KOPT-K1 (cell line): ENCODE data around the gene CHST11.

Experiments used
- H3K27ac ChIP-seq: fragments of 200-600 bp; sonication (generic); 2 replicates; pipeline ENCODE4 v1.5.1; 2016; ENCODE audit warnings: antibody characterized with exemption, mild to moderate bottlenecking, low read depth, low read length; ENCODE audit not compliant: poor library complexity, severe bottlenecking
- H3K36me3 ChIP-seq: fragments of 200-600 bp; sonication (generic); 2 replicates; pipeline ENCODE4 v1.5.1; 2017; ENCODE audit warnings: antibody characterized with exemption, mild to moderate bottlenecking, low read length, moderate library complexity; ENCODE audit not compliant: insufficient read depth
- H3K9me3 ChIP-seq: fragments of 200-600 bp; sonication (generic); 2 replicates; pipeline ENCODE4 v1.5.1; 2017; ENCODE audit warnings: antibody characterized with exemption, low read length, mild to moderate bottlenecking; ENCODE audit not compliant: insufficient read depth, poor library complexity, severe bottlenecking

The CHST11 gene

DNA sequence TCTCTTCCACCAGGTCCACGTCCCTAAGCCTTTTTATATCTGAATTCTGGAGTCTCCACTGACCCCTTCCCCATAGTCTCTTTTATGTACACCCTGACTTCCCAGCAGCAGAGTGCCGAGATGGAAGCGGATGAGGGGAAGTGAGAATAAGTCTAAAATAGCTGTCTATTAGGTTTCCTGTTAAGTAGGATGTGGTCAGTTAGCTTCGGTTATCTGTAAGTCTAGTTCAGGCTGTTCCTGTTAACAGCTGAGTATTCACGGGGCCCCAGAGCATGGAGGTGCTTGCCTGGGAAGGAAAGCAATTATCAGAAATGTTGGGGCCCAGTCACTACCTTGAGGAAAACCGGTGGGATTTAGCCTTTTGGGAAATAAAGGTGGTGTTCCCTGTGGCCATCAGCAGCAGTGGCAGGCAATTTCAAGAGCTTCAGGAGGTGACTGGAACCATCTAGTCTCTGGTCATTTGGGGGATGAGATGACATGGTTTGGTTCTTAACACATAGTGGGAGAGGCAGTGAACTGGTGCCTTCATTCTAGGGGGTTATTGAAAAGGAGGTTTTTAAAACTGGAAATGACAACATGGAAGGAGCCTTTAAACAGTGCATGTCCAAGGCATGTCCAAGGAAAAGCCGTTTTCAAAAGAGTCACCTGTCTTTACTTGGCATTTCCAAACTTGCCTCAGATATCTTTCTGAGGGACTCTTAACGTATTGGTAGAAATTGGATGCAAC is 21.8 kb downstream of the CHST11 start:
- peaks cover 39% of the 10 kb centered on the region for H3K36me3 ChIP-seq
- H3K9me3 ChIP-seq = no peaks in the 10 kb centered on the region
- peak overlapping the region; percentile 99 for H3K27ac ChIP-seq

DNA sequence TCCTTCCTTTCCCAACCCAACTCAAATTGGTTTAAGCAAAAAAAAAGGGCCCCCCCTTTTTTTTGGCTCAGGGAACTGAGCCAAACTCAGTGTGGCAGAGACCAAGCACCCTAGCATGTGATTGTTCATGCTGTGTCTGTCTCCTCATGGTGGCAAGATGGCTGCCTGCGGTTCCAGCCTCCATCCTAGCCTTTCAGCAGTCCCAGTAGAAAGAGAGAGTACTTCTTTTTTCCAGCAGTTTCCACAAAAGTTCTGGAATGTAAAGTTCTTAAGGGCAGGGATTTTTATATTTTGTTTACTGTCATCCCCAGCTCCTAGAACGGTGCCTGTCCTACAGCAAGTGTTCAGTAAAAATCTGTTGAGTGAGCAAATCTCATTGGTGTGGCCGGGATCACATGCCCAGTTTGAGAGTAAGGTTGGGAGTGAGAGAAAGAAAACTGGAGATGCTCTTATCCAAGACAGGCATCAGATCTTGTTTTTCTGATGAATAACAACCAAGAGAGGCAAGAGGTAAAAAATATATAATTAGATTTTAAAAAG is 22.4 kb downstream of the CHST11 start:
- H3K36me3 ChIP-seq = peaks cover 45% of the 10 kb centered on the region
- no peaks in the 10 kb centered on the region for H3K9me3 ChIP-seq
- peak overlapping the region; percentile 99 for H3K27ac ChIP-seq

DNA sequence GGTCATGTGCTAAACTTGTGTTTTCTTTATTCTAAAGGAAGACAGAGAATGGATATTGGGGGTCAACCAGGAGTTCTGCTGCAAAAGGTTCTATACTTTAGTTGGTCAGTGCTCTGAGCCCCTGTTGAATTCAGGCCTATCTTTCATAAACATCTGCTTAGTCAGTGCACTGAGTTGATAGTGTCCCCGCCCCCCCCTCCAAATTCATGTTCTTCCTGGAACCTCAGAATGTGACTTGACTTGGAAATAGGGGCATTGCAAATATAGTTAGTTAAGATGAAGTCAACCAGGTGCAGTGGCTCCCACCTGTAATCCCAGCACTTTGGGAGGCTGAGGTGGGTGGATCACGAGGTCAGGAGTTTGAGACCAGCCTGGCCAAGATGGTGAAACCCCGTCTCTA is 23.3 kb downstream of the CHST11 start:
- Histone ChIP-seq H3K27ac (peak overlapping the region; percentile 99), H3K9me3 (no peaks in the 10 kb centered on the region), H3K36me3 (peaks cover 48% of the 10 kb centered on the region)

DNA sequence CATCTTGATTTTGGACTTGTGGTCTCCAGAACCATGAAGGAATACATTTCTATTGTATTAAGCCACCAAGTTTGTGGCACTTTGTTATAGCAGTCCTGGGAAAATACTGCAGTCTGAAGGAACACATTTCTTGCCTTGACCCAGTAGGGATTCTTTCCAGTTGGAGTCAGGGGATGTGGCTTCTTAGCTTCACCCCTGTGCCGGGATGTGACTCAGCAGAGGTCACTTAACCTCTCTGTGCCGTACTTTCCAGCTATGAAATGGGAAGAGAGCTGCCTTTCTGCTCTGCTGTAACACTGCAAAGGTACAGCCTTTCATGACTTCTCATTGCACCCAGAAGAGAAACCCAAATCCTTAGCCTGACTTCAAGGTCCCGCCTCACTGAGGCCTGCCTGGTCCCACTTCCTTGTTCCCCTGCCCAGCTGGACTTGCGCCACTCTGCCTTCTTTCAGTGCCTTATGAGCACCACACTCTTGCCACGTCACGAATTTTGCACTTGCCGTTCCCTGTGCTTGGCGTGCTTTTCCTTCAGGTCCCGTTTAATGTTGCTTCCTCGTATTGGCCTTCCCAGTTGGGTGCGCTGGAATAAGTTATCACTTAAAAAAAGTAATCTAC is 24.2 kb downstream of the CHST11 start:
- Histone ChIP-seq H3K9me3 (no peaks in the 10 kb centered on the region), H3K27ac (peak overlapping the region; percentile 99), H3K36me3 (peaks cover 48% of the 10 kb centered on the region)

DNA sequence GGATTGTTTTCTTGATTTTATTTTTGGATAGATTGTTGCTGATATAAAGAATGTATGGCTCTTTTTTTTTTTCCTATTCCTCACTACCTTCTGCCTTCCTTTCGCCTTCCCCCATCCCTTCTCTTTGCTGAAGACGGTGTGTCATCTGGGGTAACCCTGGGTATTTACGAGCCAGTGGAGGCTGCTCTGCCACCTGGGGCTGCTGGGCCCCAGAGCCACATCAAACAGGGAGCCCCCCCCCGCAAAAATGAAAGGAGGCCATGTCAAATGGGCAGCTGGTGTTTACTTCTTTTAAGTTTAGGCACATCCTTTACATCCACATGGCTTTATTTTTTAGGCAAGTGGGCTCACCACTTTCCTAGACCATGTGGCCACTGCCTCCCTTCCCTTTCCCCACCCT is 25.4 kb downstream of the CHST11 start:
- H3K9me3 ChIP-seq = no peaks in the 10 kb centered on the region
- H3K36me3 ChIP-seq = peaks cover 58% of the 10 kb centered on the region
- peak overlapping the region; percentile 99 for H3K27ac ChIP-seq

DNA sequence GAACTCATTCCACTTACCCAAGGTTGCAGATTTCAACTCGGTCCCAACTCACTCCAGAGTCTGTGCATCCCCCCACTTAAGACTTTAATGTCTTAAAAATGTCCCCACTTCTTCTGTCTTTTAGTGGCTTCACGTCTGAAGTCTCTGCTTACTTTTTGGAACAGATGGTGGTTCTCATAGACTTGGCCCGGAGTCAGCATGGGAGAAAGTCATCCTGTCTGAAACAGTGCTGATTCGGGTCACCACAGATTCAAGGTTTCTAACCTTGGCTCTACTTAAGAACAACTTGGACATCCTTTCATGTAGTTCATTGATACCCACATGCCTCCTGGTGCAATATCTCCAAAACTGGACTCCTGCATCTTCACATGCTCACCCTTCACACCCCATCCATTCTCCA is 26.0 kb downstream of the CHST11 start:
- H3K27ac ChIP-seq = peak overlapping the region; percentile 99
- H3K36me3 ChIP-seq = peaks cover 58% of the 10 kb centered on the region
- H3K9me3 ChIP-seq = no peaks in the 10 kb centered on the region

DNA sequence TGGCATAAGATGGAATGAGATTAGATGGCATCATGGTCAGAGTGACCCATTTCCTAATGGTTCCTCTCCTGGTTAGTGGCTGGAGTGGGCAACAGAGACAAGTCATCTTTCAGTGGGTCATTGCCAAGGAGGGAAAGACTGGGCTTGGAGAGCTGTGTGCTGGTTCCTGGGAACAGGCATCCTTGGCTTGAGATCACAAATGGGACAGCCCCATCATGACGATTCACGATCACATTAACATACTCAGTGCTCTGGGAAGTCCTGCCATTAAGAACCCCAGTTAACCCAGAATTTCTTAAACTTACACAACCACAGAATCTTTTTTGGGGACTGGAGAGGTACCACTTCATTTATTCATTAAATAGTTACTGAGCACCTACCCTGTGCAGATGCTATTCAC is 27.3 kb downstream of the CHST11 start:
- Histone ChIP-seq H3K27ac (peak overlapping the region; percentile 99), H3K9me3 (no peaks in the 10 kb centered on the region), H3K36me3 (peaks cover 66% of the 10 kb centered on the region)

DNA sequence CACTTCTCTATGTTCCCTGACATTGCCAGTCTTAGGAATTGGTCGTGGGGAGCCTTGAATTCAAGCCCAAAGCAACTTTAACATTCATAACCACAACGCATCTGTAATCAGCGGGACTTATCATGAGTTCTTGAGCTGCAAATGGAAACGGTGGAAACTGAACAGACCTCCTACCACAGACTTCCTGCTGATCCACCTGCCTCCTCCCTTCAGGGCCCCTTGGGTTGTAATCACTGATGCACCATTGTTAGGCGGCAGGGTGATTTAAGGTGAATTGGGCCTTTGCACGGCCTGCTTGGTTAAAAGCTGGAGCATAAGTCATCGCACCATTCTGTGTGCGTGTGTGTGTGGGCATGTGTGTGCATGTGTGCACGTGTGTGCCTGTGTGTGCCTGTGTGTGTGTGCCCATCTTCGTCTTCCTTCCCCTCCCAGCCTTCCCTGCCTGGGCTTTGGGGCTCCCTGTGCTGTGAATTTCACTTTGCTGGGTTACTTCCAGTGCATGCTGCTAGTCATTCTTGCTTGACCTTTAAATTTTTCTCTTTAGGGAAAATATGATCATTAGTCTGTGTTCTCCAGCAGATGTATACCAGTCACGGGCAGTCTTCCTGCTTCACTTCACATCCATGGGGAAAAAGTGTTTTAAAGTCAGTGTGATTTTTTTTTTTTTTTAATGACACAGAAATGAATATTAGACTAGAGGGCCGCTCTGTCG is 29.1 kb downstream of the CHST11 start:
- H3K9me3 ChIP-seq = no peaks in the 10 kb centered on the region
- H3K36me3 ChIP-seq = peaks cover 54% of the 10 kb centered on the region
- H3K27ac ChIP-seq = peak overlapping the region; percentile 99

DNA sequence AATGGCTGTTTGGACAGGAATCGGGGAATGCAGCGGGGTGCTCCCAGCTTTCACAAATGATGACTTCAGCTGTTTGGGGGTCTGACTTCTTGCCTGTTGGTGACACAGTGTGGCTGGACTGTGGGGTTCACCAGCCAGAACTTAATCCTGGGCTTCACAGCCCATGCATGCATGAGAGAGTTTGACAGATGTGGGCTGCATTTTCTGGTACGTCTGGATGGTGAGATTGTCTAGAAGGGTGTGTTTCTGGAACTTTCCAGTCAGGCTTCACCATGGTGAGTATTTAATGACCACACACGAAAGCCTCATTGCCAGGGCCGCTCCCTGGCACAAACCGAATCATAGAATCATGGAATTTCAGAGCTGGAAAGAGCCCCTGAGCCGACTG is 29.6 kb downstream of the CHST11 start:
- Histone ChIP-seq H3K36me3 (peaks cover 48% of the 10 kb centered on the region), H3K27ac (peak overlapping the region; percentile 99)

DNA sequence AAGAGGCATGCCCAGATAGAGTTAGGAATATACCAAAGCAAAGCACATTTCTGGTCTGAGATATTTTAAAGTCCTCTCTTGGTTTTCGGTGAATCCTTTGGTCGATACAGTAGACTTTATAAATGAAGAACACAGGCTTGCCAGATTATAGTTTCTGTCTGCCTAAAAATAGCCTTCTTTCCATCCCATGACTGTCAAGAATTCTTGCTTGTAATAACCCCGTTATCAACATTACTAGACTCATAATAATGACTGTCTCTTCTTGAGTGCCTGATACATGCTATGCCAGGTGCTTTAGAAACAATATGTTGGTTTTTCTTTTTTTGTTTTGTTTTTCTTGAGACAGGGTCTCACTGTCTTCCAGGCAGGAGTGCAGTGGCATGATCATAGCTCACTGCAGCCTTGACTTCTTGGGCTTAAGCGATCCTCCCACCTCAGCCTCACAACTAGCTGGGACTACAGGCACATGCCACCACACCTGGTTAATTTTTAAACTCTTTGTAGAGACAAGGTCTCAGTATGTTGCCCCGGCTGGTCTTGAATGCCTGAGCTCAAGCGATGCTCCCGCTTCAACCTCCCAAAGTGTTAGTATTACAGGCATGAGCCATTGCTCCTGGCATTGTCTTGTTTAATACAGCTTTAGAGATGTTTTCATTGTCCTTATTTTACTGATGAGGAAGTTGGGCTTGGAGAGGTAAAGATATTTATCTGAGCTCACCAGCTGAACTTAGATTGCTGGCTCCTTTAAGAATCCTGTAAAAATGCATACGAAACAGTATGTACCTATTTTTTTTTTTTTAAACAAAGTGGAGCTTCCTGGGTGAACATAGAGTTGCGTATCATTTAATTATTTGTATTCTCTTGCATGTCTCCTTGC is 30.4 kb downstream of the CHST11 start:
- Histone ChIP-seq H3K9me3 (no peaks in the 10 kb centered on the region), H3K27ac (peak overlapping the region; percentile 99), H3K36me3 (peaks cover 53% of the 10 kb centered on the region)

More for the DNA sequence above, 29.6 kb downstream of the CHST11 start:
- no peaks in the 10 kb centered on the region for H3K9me3 ChIP-seq

DNA sequence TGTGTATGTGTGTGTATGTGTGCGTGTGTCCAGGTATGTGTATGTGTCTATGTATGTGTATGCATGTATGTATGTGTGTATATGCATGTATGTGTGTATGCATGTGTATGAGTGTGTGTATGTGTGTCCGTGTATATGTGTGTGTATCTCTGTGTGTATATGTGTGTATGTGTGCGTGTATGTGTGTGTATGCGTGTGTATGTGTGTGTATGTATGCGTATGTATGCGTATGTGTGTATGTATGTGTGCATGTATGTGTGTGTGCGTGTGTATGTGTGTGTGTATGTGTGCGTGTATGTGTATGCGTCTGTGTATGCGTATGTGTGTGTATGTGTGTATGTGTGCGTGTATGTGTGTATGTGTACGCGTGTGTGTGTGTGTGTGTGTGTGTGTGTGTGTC is 31.6 kb downstream of the CHST11 start:
- Histone ChIP-seq H3K36me3 (peaks cover 53% of the 10 kb centered on the region), H3K9me3 (no peaks in the 10 kb centered on the region), H3K27ac (peak overlapping the region; percentile 99)

DNA sequence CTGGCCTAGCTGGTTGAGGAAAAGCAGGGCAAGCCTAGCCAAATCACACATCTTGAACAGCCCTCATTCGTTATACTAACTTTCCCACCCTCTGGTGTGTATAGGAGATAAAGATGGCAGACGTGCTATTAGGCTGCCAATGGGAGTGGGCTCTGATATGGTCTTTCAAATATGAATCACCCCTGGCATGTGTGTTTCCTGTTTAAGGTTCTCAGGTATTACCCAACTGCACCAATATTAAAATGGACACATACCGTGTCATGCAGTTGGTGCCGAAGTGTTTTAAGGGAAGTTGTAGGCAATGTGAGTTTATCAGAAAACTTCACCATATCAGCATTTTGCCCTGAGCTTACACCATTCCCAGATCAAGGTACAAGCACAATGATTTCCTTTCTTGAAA is 33.4 kb downstream of the CHST11 start:
- Histone ChIP-seq H3K36me3 (peaks cover 55% of the 10 kb centered on the region), H3K9me3 (no peaks in the 10 kb centered on the region), H3K27ac (peak overlapping the region; percentile 99)

DNA sequence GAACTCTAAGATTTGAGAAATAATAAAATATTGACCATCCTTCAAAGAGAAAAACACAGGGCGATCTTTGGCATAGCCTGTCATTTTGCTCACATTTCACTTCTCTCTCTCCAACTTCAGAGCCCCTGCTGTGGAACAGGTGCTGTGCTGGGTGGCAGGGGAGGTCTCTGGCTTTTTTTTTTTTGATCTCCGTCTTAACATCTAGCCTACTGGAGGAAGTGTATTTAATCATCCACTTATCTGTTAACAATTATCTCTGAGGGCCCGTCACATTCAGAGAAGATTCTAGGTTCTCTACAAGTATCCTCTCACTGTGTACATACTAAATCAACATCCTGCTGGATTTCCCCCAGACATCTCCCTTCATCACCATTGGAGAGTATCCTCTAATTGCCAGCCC is 34.1 kb downstream of the CHST11 start:
- peak overlapping the region; percentile 99 for H3K27ac ChIP-seq
- H3K36me3 ChIP-seq = peaks cover 62% of the 10 kb centered on the region
- H3K9me3 ChIP-seq = no peaks in the 10 kb centered on the region

DNA sequence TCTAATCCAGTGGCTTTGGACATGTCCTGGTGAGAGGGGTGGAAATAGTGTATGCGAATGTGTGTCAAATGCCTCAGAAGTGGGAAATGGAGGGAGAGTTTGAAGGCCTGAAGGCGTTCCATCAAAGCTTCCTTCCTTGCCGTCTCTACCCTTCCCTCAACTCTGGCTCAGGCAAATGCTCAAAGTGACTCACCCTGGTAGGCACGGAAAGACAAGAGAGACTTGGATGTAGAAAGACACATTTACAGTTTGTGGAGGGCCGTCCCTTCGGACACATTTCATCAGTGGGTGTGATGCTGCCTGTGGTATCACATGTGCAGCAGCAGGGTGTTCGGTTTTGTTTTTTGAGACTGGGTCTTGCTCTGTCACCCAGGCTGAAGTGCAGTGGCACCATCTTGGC is 36.7 kb downstream of the CHST11 start:
- H3K9me3 ChIP-seq = no peaks in the 10 kb centered on the region
- H3K36me3 ChIP-seq = peaks cover 51% of the 10 kb centered on the region
- peak overlapping the region; percentile 99 for H3K27ac ChIP-seq
